HG03108 (cell line): ENCODE results near the gene RALGAPA2.
"Not testable (repeated sequence)": the region's sequence is repeated elsewhere in the genome, so short reads cannot be mapped to it uniquely, and the experiment has no call there.

Experiments used
- ATAC-seq: cut with Tn5 transposase; IDR thresholded peaks from one replicate; pipeline ENCODE4 v1.9.1; 2021; ENCODE audit warnings: moderate library complexity; ENCODE audit not compliant: unreplicated experiment

Gene RALGAPA2

GRCh38 chr20:20360464-20360863 lies 352.0 kb downstream of the RALGAPA2 start:
- ATAC-seq, result no peak

- ATAC-seq, result no peak
Observed at GRCh38 chr20:20359628-20360027, 352.8 kb downstream of the RALGAPA2 start.

GRCh38 chr20:20358801-20359200 lies 353.6 kb downstream of the RALGAPA2 start:
- no peak for ATAC-seq

- not testable (repeated sequence) for ATAC-seq
Observed at GRCh38 chr20:20355503-20355902, 356.9 kb downstream of the RALGAPA2 start.

GRCh38 chr20:20353576-20353975 lies 358.9 kb downstream of the RALGAPA2 start:
- ATAC-seq, result no peak

- no peak for ATAC-seq
Observed at GRCh38 chr20:20344476-20344875, 368.0 kb downstream of the RALGAPA2 start.

- ATAC-seq, result no peak
Observed at GRCh38 chr20:20343932-20344331, 368.5 kb downstream of the RALGAPA2 start.
